ENCODE measurements around the gene TCAP.
"Not testable (repeated sequence)": the region's sequence is repeated elsewhere in the genome, so short reads cannot be mapped to it uniquely, and the experiment has no call there.

TCAP gene

DNA sequence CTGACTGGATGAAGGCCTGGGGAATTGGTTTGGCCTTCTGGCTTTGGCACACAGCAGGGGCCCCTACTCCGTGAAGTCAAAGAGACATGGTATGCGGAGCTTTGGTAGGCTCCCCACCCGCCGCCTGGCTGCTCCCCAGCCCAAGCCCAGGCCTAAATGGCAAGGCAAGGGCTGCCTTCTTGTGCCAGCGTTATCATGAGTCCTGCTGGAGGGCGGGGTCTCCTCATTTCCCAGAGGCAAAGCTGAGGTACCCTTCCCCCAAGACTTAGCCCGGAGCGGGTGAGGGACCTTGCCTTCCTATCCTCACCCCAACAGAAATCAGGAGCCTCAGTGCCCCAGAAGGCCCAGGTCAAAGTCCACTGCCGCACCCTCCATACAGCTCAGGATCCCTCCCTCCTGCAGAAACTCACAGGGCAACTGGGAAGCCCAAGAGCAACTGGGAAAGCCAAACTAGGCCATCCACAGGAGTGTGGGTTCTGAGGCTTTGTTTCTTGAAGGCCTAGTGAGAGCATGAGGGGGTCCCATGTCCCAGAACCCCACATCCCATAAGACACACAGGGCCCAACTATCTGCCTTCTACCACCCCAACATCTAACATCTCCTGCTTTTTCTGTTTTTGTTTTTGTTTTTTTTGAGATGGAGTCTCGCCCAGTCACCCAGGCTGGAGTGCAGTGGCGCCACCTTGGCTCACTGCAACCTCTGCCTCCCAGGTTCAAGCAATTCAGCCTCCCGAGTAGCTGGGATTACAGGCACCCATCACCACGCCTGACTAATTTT lies 13.4 kb downstream of the TCAP start:
- DNase-seq (ENCODE audit: low read depth in 2 of 3, low spot score in 1 of 3) = no peak

DNA sequence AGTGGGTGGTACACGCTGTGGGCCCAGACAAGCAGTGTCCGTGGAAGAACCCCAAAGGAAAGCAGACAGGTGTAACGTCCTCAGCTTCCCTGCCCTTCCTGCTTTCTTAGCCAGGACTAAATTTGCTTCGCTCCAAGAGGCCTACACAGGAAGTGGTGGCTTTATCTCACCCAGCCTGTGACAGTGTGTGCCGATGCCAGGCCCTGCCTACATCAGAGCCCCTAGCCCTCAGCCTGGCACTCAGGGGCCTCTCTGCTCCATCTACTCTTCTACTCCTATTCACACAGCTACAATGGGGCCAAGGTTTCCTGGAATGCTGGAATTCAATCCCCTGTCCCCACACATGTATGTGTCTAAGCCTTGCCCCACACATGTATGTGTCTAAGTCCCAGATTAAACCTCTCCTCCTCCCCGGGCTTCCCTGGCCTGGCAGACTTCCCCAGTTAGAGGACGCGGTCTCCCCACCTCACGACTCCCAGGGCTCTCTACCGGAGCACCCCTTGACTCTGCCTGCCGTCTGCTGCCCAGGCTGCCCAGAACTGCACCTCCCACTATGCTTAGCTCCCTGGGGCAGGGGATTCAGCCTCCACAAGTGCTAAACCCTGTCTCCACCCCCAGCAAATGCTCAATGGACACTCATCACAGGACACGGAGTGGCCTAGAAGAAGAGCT lies 14.5 kb downstream of the TCAP start:
- no peak for DNase-seq (ENCODE audit: low read depth in 2 of 3, low spot score in 1 of 3)

DNA sequence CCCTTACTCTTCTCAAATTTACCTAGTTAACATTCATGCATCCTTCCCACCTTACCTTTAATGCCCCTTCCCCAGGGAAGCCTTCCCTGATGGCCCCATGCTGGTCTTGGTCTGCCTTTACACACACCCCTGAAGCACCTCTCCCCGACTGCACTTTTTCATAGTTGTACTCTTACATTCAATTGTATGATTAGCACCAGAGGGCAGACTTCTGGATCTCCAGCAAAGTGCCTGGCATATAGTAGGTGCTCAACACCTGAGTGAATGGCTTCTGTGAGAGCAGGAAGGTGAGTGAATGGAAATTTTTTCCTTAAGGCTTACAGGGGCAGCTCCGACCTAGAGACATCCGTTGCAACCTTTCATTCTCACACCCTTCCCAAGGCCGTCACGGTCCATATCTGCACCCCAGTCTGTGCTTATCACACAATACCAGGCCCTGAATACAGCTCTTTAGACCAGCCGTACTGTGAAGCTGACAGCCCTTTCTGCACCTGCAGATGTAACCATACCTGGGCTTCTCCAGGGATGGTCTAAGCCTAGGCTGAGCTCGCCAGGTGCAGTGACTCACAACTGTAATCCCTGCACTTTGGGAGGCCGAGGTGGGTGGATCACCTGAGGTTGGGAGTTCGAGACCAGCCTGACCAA lies 18.3 kb downstream of the TCAP start:
- DNase-seq (ENCODE audit: low read depth in 2 of 3, low spot score in 1 of 3) = no peak

- no peak for DNase-seq (ENCODE audit: low read depth in 2 of 3, low spot score in 1 of 3)
Measured at GRCh38 chr17:39684369-39685192, 19.4 kb downstream of the TCAP start.

DNA sequence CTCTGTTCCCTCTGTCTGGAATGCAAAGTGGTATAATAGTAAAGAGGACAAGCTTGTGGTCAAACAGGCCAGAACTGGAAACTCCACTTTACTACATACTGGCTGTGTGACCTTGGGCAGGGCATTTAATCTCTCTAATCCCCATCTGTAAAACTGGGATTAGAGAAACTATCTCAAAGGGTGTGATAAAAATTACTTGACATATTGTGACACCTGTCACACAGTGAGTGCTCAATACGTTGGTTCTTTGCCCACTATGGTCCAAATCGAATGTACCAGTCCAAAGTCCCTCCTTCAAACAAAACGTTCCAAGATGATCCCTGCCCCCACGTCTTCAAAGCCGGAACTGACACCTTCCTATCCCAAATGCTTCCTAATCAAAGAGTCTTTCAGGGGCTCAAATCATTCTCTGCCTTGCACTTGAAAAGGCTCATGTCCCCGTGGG lies 22.0 kb downstream of the TCAP start:
- DNase-seq (ENCODE audit: low read depth in 2 of 3, low spot score in 1 of 3) = no peak

- peak; percentile 79 to 81 (median 79) for DNase-seq (ENCODE audit: low read depth in 2 of 3, low spot score in 1 of 3)
Measured at GRCh38 chr17:39687546-39688474, 22.7 kb downstream of the TCAP start, which contains the start of gene PGAP3. Gene PGAP3 (minus strand): TSS chr17:39688057. CDS start chr17:39688014, 43 bp downstream.

DNA sequence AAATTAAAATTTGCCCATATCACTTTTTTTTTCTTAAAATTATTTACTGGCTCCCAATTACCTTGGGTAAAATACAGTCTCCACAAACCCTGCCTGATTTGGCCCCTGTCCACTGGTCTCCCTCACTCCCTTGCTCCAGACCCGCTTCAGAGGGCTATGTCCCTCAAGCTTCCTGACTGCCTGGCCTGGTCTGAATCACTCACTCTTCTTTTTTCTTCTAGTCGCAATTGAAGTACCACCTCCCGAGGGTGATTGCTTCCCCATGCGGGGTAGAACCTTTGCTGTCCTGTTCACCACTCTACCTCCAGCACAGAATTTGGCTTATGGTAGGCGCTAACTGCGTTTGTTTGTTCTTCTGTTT lies 23.3 kb downstream of the TCAP start:
- DNase-seq (ENCODE audit: low read depth in 2 of 3, low spot score in 1 of 3) = no peak

DNA sequence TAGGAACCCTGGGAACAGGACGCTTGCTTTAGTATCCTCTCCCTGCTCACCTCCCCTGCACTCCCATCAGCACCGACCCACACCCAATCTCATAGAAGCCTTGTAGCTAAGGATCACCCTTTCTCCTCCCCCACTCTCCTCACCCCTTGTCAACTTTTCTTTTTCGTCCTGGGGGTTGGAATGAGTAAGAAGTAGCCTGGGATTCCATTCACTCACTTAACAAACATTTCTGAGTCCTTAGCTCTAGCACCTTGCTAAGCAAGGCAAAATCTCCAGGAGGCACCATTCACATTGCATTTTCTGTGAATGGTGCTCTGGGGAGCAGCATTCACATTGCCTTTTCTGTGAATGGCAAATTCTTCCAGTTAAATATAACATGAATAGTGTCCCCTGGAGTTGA lies 23.8 kb downstream of the TCAP start:
- DNase-seq (ENCODE audit: low read depth in 2 of 3, low spot score in 1 of 3) = no peak

DNA sequence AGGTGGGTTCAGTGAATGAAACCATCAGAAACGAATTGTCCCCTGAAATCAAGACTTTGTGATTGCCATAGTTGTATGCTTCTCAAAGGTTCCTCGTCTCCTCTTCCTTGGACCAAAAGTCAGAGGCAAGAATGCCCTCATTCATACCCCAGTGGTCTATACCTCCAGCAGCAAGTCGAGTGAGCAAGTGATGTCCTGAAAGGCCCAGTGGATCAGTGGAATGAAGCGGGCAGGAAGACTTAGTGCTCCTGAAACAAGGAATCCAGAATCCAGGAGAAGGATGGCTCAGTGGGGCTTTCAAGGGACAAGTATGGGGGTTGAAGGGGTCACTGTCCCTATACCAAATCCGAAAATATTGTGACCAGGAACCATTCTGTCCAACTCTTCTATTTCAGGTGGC lies 29.4 kb downstream of the TCAP start:
- no peak for DNase-seq (ENCODE audit: low read depth in 2 of 3, low spot score in 1 of 3)

GRCh38 chr17:39695089-39695474 lies 29.9 kb downstream of the TCAP start:
- no peak for DNase-seq (ENCODE audit: low read depth in 2 of 3, low spot score in 1 of 3)

DNA sequence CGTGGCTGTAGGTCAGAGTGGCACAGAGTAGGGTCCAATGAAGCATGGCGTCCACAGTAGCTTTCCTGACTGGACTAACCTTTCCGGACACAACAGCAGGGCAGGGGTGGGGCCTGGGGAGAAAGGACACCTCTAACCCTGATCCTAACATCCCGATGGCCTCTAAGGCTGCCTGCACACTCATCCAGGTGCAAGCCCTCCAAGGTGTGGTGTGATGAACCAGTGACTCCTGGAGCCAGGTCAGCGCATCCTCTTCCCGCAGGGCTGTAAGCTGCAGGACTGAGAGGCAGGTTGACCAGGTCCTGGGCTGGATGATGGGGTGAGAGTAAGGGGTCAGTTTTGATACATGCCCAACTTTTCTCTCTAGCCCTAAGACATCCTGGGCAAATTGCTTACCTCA lies 31.6 kb downstream of the TCAP start:
- no peak for DNase-seq (ENCODE audit: low read depth in 2 of 3, low spot score in 1 of 3)

DNA sequence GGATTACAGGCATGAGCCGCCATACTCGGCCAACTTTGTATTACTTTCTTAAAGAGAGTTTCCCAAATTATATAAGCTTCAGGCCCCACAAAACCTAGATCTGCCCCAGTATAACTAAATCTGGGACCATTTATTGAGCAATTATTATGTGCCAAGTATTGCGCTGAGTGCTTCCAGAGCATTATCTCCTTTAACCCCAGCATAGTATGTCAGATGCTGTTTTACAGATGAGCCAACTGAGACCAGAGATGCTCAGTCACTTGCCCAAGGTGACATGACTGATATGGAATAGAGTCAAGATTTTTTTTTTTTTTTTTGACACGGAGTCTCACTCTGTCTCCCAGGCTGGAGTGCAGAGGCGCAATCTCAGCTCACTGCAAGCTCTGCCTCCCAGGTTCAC lies 32.8 kb downstream of the TCAP start:
- DNase-seq (ENCODE audit: low read depth in 2 of 3, low spot score in 1 of 3) = no peak

- not testable (repeated sequence) for DNase-seq (ENCODE audit: low read depth in 2 of 3, low spot score in 1 of 3)
Measured at GRCh38 chr17:39699157-39699817, 34.1 kb downstream of the TCAP start.

- DNase-seq (ENCODE audit: low read depth in 2 of 3, low spot score in 1 of 3) = no peak
Measured at GRCh38 chr17:39699818-39700147, 34.6 kb downstream of the TCAP start, which contains the start of gene ERBB2. Gene ERBB2 (plus strand): TSS chr17:39700064. CDS start chr17:39700239, 175 bp downstream.

- no peak for DNase-seq (ENCODE audit: low read depth in 2 of 3, low spot score in 1 of 3)
Measured at GRCh38 chr17:39700148-39700987, 35.2 kb downstream of the TCAP start.

DNA sequence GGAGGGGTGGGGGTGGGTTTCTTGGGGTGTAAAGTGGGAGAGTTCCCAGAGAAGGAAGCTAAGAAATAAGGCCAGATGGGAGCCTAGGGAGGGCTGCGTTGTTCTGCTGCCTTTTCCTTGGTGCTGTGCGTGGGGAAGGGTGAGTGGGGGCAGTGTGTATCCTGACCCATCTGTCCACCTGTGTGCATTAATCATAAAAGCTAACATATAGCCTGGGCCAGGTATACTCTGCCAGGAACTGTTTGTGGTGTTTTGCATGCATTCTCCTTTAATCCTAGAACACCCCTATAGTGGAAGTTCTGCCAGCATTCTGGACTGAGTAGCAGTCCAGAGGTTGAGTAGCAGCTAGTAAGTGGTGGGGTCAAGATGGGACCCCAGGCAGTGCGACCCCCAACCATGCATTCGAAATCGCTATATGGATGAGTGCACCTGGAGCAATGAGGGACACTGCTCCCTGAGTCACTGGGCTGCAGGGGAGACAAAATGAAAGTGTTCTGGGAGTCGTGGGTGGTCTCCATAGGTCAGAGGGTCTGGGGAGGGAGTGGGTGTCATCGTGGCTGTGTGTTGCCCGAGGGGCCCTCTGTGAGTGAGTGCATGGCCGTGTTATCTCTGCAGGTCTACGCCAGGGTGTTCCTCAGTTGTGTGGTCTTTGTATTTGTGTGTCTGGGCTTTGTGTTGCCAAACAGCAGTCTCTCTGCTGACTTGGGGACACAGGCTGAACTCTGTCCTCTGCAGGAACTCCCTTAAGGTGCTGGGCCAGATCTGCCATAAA lies 36.0 kb downstream of the TCAP start:
- no peak for DNase-seq (ENCODE audit: low read depth in 2 of 3, low spot score in 1 of 3)

- no peak for DNase-seq (ENCODE audit: low read depth in 2 of 3, low spot score in 1 of 3)
Measured at GRCh38 chr17:39701784-39702422, 36.8 kb downstream of the TCAP start.

Measured in stimulated activated CD4-positive, alpha-beta T cell treated with anti-CD3 and anti-CD28 coated beads, Interleukin-12 subunit alpha, Interleukin-12 subunit beta, amount 100 ng/mL, for 48 hours (primary cell).